Measurements from ENCODE around the gene DHX35.

Gene DHX35

GRCh38 chr20:38970302-38970701 is 8.2 kb downstream of the DHX35 start:
- Histone ChIP-seq H3K9me3 (ENCODE audit: low read length) (no peaks in the 10 kb centered on the region), H2AFZ (ENCODE audit: low read depth, low read length) (no peak overlapping the region), H3K27me3 (ENCODE audit: insufficient read depth, low read length) (no peaks in the 10 kb centered on the region), H3K4me1 (ENCODE audit: insufficient read depth, low read length) (no peaks in the 10 kb centered on the region), H3K4me3 (ENCODE audit: low read length) (no peak overlapping the region), H3K36me3 (ENCODE audit: insufficient read depth, low read length) (peaks cover 41% of the 10 kb centered on the region)

GRCh38 chr20:38973107-38973506 is 11.0 kb downstream of the DHX35 start:
- Histone ChIP-seq H3K9me3 (ENCODE audit: low read length) (peaks cover 2% of the 10 kb centered on the region), H3K4me1 (ENCODE audit: insufficient read depth, low read length) (no peaks in the 10 kb centered on the region), H3K27me3 (ENCODE audit: insufficient read depth, low read length) (no peaks in the 10 kb centered on the region), H3K36me3 (ENCODE audit: insufficient read depth, low read length) (peaks cover 43% of the 10 kb centered on the region), H3K4me3 (ENCODE audit: low read length) (no peak overlapping the region), H2AFZ (ENCODE audit: low read depth, low read length) (no peak overlapping the region)

GRCh38 chr20:38973645-38974044 is 11.5 kb downstream of the DHX35 start:
- Histone ChIP-seq H2AFZ (ENCODE audit: low read depth, low read length) (no peak overlapping the region), H3K4me1 (ENCODE audit: insufficient read depth, low read length) (no peaks in the 10 kb centered on the region), H3K27me3 (ENCODE audit: insufficient read depth, low read length) (no peaks in the 10 kb centered on the region), H3K36me3 (ENCODE audit: insufficient read depth, low read length) (peaks cover 43% of the 10 kb centered on the region), H3K4me3 (ENCODE audit: low read length) (no peak overlapping the region), H3K9me3 (ENCODE audit: low read length) (peaks cover 2% of the 10 kb centered on the region)

GRCh38 chr20:38975539-38976120 is 13.5 kb downstream of the DHX35 start:
- Histone ChIP-seq H3K4me1 (ENCODE audit: insufficient read depth, low read length) (no peaks in the 10 kb centered on the region), H2AFZ (ENCODE audit: low read depth, low read length) (no peak overlapping the region), H3K4me3 (ENCODE audit: low read length) (no peak overlapping the region), H3K9me3 (ENCODE audit: low read length) (peaks cover 2% of the 10 kb centered on the region), H3K27me3 (ENCODE audit: insufficient read depth, low read length) (no peaks in the 10 kb centered on the region), H3K36me3 (ENCODE audit: insufficient read depth, low read length) (peaks cover 26% of the 10 kb centered on the region)

GRCh38 chr20:38979434-38979833 is 17.3 kb downstream of the DHX35 start:
- Histone ChIP-seq H2AFZ (ENCODE audit: low read depth, low read length) (no peak overlapping the region), H3K36me3 (ENCODE audit: insufficient read depth, low read length) (peaks cover 10% of the 10 kb centered on the region), H3K4me1 (ENCODE audit: insufficient read depth, low read length) (peaks cover 5% of the 10 kb centered on the region), H3K4me3 (ENCODE audit: low read length) (no peak overlapping the region), H3K27me3 (ENCODE audit: insufficient read depth, low read length) (no peaks in the 10 kb centered on the region), H3K9me3 (ENCODE audit: low read length) (peaks cover 2% of the 10 kb centered on the region)

GRCh38 chr20:38979842-38980241 is 17.7 kb downstream of the DHX35 start:
- no peaks in the 10 kb centered on the region for H3K27me3 ChIP-seq (ENCODE audit: insufficient read depth, low read length)
- peaks cover 5% of the 10 kb centered on the region for H3K4me1 ChIP-seq (ENCODE audit: insufficient read depth, low read length)
- no peak overlapping the region for H2AFZ ChIP-seq (ENCODE audit: low read depth, low read length)
- H3K9me3 ChIP-seq (ENCODE audit: low read length), result peaks cover 2% of the 10 kb centered on the region
- peaks cover 6% of the 10 kb centered on the region for H3K36me3 ChIP-seq (ENCODE audit: insufficient read depth, low read length)
- no peak overlapping the region for H3K4me3 ChIP-seq (ENCODE audit: low read length)

DNA sequence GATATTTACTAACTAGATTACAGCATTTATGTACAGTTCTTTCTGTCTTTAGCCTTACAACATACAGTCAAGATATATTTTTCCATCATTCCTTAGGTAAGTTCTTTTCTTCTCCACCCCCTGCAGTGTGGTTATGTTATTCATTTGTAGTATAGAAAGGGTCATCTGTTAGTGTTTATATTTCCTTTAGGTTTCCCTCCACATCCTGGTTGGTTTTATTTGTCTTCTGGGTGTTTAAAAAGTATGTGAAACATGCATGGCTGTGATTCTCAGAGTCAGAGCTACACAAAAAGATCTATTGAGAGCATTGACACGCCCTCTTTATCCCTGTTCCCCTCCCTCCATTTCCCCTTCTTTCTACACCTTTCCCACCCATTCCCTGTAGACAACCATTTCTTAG is 20.1 kb downstream of the DHX35 start:
- peaks cover 10% of the 10 kb centered on the region for H3K36me3 ChIP-seq (ENCODE audit: insufficient read depth, low read length)
- peaks cover 5% of the 10 kb centered on the region for H3K4me1 ChIP-seq (ENCODE audit: insufficient read depth, low read length)
- no peaks in the 10 kb centered on the region for H3K27me3 ChIP-seq (ENCODE audit: insufficient read depth, low read length)
- no peak overlapping the region for H2AFZ ChIP-seq (ENCODE audit: low read depth, low read length)
- H3K4me3 ChIP-seq (ENCODE audit: low read length), result no peak overlapping the region
- no peaks in the 10 kb centered on the region for H3K9me3 ChIP-seq (ENCODE audit: low read length)

DNA sequence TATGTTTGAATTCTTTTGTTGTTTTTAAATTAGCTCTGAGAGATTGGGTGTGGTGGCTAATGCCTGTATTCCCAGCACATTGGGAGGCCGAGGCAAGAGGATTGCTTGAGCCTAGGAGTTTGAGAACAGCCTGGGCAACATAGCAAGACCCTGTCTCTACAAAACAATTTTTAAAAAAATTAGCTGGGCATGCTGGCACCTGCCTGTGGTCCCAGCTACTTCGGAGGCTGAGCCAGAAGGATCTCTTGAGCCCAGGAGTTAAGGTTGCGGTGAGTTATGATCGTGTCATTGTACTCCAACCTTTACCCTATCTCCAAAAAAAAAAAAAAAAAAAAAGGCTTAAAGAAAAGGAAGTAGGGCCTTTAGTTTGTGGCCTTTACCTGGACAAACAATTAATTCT is 22.9 kb downstream of the DHX35 start:
- no peaks in the 10 kb centered on the region for H3K9me3 ChIP-seq (ENCODE audit: low read length)
- H3K27me3 ChIP-seq (ENCODE audit: insufficient read depth, low read length), result no peaks in the 10 kb centered on the region
- H3K4me3 ChIP-seq (ENCODE audit: low read length), result no peak overlapping the region
- H3K4me1 ChIP-seq (ENCODE audit: insufficient read depth, low read length), result peaks cover 7% of the 10 kb centered on the region
- no peak overlapping the region for H2AFZ ChIP-seq (ENCODE audit: low read depth, low read length)
- H3K36me3 ChIP-seq (ENCODE audit: insufficient read depth, low read length), result peaks cover 24% of the 10 kb centered on the region

DNA sequence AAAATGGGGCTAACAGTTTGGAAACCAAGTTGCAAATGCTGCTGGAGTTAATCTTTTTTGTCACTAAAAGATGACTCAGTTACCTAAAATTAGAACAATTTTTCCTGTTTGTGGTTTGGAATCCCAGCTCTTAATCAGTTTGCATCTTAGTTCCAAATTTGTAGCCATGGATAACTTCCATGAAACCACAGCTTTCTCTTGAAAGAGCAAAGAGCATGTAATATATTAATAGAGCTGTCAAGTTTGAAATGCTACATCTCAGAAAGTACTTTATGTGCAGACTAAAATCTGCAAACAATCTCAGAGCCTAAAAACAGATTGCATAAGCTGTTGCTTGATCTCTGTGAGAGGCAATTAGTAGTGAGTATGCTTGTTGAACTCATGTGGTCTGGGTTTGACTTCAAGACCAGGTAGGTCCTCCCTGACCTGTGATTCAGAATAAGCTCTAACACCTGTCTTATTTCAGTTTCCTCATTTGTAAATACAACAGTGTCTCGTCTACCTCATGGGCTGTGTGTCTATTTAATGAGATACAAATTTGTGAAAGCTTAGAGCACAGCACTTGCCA is 23.5 kb downstream of the DHX35 start:
- Histone ChIP-seq H3K4me3 (ENCODE audit: low read length) (no peak overlapping the region), H3K4me1 (ENCODE audit: insufficient read depth, low read length) (peaks cover 7% of the 10 kb centered on the region), H2AFZ (ENCODE audit: low read depth, low read length) (no peak overlapping the region), H3K9me3 (ENCODE audit: low read length) (no peaks in the 10 kb centered on the region), H3K27me3 (ENCODE audit: insufficient read depth, low read length) (no peaks in the 10 kb centered on the region), H3K36me3 (ENCODE audit: insufficient read depth, low read length) (peaks cover 26% of the 10 kb centered on the region)

GRCh38 chr20:38986663-38987062 is 24.5 kb downstream of the DHX35 start:
- peaks cover 26% of the 10 kb centered on the region for H3K36me3 ChIP-seq (ENCODE audit: insufficient read depth, low read length)
- H3K4me1 ChIP-seq (ENCODE audit: insufficient read depth, low read length), result peaks cover 7% of the 10 kb centered on the region
- no peaks in the 10 kb centered on the region for H3K27me3 ChIP-seq (ENCODE audit: insufficient read depth, low read length)

GRCh38 chr20:38987777-38988176 is 25.6 kb downstream of the DHX35 start:
- H3K27me3 ChIP-seq (ENCODE audit: insufficient read depth, low read length), result no peaks in the 10 kb centered on the region
- H3K9me3 ChIP-seq (ENCODE audit: low read length), result no peaks in the 10 kb centered on the region
- no peak overlapping the region for H2AFZ ChIP-seq (ENCODE audit: low read depth, low read length)
- H3K36me3 ChIP-seq (ENCODE audit: insufficient read depth, low read length), result peaks cover 30% of the 10 kb centered on the region
- no peak overlapping the region for H3K4me3 ChIP-seq (ENCODE audit: low read length)
- peaks cover 2% of the 10 kb centered on the region for H3K4me1 ChIP-seq (ENCODE audit: insufficient read depth, low read length)

More at GRCh38 chr20:38986663-38987062, 24.5 kb downstream of the DHX35 start:
- Histone ChIP-seq H3K4me3 (ENCODE audit: low read length) (no peak overlapping the region), H3K9me3 (ENCODE audit: low read length) (no peaks in the 10 kb centered on the region), H2AFZ (ENCODE audit: low read depth, low read length) (no peak overlapping the region)

DNA sequence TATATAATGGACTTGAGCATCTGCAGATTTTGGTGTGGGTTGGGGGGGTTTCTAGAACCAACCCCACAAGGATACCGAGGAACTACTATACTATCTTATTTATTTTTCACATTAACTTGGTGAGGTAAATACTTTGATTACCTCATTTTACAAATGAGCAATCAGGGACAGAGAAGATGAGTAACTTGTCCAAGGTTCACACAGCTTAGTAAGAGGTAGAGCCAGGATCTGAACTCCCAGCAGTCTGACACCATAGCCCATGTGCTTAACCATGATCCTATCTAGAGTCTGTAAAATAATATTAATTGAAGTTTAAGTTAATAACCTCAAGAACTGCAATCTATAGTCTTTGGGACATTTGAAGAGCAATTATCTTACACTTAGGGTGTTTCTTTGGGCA is 28.6 kb downstream of the DHX35 start:
- no peak overlapping the region for H2AFZ ChIP-seq (ENCODE audit: low read depth, low read length)
- peaks cover 33% of the 10 kb centered on the region for H3K36me3 ChIP-seq (ENCODE audit: insufficient read depth, low read length)
- H3K9me3 ChIP-seq (ENCODE audit: low read length), result no peaks in the 10 kb centered on the region
- no peak overlapping the region for H3K4me3 ChIP-seq (ENCODE audit: low read length)
- no peaks in the 10 kb centered on the region for H3K27me3 ChIP-seq (ENCODE audit: insufficient read depth, low read length)
- H3K4me1 ChIP-seq (ENCODE audit: insufficient read depth, low read length), result peaks cover 2% of the 10 kb centered on the region

GRCh38 chr20:38991814-38992704 is 29.9 kb downstream of the DHX35 start:
- Histone ChIP-seq H3K4me3 (ENCODE audit: low read length) (no peak overlapping the region), H3K4me1 (ENCODE audit: insufficient read depth, low read length) (peaks cover 2% of the 10 kb centered on the region), H3K9me3 (ENCODE audit: low read length) (no peaks in the 10 kb centered on the region), H3K27me3 (ENCODE audit: insufficient read depth, low read length) (no peaks in the 10 kb centered on the region), H3K36me3 (ENCODE audit: insufficient read depth, low read length) (peaks cover 38% of the 10 kb centered on the region), H2AFZ (ENCODE audit: low read depth, low read length) (no peak overlapping the region)
